Mesendoderm (in vitro differentiated cells): ENCODE data around the gene DCUN1D2.

Experiments used
- DNase-seq: peaks from one replicate; pipeline ENCODE4 v3.0.0; 2013
- H2AK5ac ChIP-seq: 2 replicates; pipeline ENCODE4 v1.6.1; 2013; ENCODE audit warnings: low read length, inconsistent platforms
- H2BK120ac ChIP-seq: 2 replicates; pipeline ENCODE4 v1.6.1; 2013; ENCODE audit warnings: low read depth, mild to moderate bottlenecking, low read length, moderate library complexity, mixed read lengths
- H2BK15ac ChIP-seq: replicated peaks from 2 replicates; pipeline ENCODE4 v1.6.1; 2013; ENCODE audit warnings: low read depth, mild to moderate bottlenecking, moderate library complexity
- H2BK5ac ChIP-seq: 2 replicates; pipeline ENCODE4 v1.6.1; 2013; ENCODE audit warnings: low read length, inconsistent platforms
- H3K18ac ChIP-seq: 2 replicates; pipeline ENCODE4 v1.6.1; 2013; ENCODE audit warnings: mild to moderate bottlenecking, low read length, mixed read lengths
- H3K23ac ChIP-seq: one replicate; pipeline ENCODE4 v1.6.1; 2013; ENCODE audit warnings: low read length
- H3K27ac ChIP-seq: 2 replicates; pipeline ENCODE4 v1.5.1; 2013; ENCODE audit warnings: low read depth, mild to moderate bottlenecking, inconsistent platforms, low read length, moderate library complexity
- H3K27me3 ChIP-seq: 2 replicates; pipeline ENCODE4 v1.6.1; 2013; ENCODE audit warnings: low read length, control low read depth, mild to moderate bottlenecking, inconsistent platforms; ENCODE audit not compliant: insufficient read depth, poor library complexity
- H3K36me3 ChIP-seq: 2 replicates; pipeline ENCODE4 v1.6.1; 2013; ENCODE audit warnings: low read length, inconsistent platforms; ENCODE audit not compliant: control insufficient read depth, insufficient read depth
- H3K4ac ChIP-seq: one replicate; pipeline ENCODE4 v1.6.1; 2013; ENCODE audit warnings: low read depth, mild to moderate bottlenecking, low read length, moderate library complexity
- H3K4me1 ChIP-seq: 2 replicates; pipeline ENCODE4 v1.6.1; 2013; ENCODE audit warnings: low read depth, low read length, inconsistent platforms; ENCODE audit not compliant: control insufficient read depth
- H3K4me2 ChIP-seq: 2 replicates; pipeline ENCODE4 v1.6.1; 2013; ENCODE audit warnings: low read length
- H3K4me3 ChIP-seq: 2 replicates; pipeline ENCODE4 v1.5.1; 2013; ENCODE audit warnings: mild to moderate bottlenecking, low read length
- H3K56ac ChIP-seq: one replicate; pipeline ENCODE4 v1.6.1; 2013; ENCODE audit warnings: low read length
- H3K79me1 ChIP-seq: 2 replicates; pipeline ENCODE4 v1.6.1; 2013; ENCODE audit warnings: low read length, inconsistent platforms
- H3K79me2 ChIP-seq: 2 replicates; pipeline ENCODE4 v1.6.1; 2013; ENCODE audit warnings: mild to moderate bottlenecking, low read length; ENCODE audit not compliant: control insufficient read depth, insufficient read depth
- H3K9ac ChIP-seq: 2 replicates; pipeline ENCODE4 v1.6.1; 2013; ENCODE audit warnings: low read length, inconsistent platforms
- H4K5ac ChIP-seq: one replicate; pipeline ENCODE4 v1.6.1; 2013; ENCODE audit warnings: low read length
- H4K8ac ChIP-seq: one replicate; pipeline ENCODE4 v1.6.1; 2013; ENCODE audit warnings: low read depth, mild to moderate bottlenecking, control low read depth, low read length, moderate library complexity
- WGBS: extraction: QIAGEN DNeasy Blood & Tissue Kit; methylation state at CpG from one replicate; pipeline ENCODE4 v1.1.7; 2013; ENCODE audit warnings: low lambda C conversion rate, missing lambda C conversion rate; ENCODE audit not compliant: insufficient coverage; ENCODE audit errors: extremely low coverage; 5-methylcytosine and 5-hydroxymethylcytosine counted together

The DCUN1D2 gene

DNA sequence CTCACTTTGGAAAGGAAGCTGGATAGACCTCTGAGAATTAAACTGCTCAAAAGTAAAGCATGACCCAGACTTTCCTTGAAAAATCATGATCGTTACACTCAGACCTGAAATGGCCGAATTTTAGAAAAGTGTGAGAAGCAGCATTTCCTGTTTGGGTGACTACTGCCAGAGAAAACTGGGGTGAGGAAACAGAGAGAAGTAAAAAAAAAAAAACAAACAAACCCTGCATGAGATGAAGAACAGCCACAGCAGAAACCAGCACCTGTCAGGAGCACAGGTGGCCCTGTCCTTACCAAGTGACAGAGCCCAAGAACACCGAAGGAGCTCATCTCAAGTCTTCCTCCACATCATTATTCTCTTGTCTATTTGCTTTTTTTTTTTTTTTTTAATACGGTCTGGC lies 25.2 kb downstream of the DCUN1D2 start:
- Histone ChIP-seq H2BK5ac (no peak overlapping the region), H3K56ac (no peak overlapping the region), H2BK120ac (no peak overlapping the region), H3K27me3 (no peaks in the 10 kb centered on the region), H4K8ac (no peak overlapping the region), H3K18ac (no peak overlapping the region), H3K4me3 (no peak overlapping the region), H4K5ac (no peak overlapping the region), H2BK15ac (no peak overlapping the region), H3K79me1 (peaks cover 4% of the 10 kb centered on the region), H3K27ac (no peak overlapping the region), H3K9ac (no peak overlapping the region), H3K4ac (no peak overlapping the region), H3K23ac (no peak overlapping the region), H3K4me1 (no peaks in the 10 kb centered on the region), H2AK5ac (no peak overlapping the region), H3K4me2 (no peak overlapping the region), H3K36me3 (peaks cover 3% of the 10 kb centered on the region), H3K79me2 (peaks cover 2% of the 10 kb centered on the region)
- no CpG with 5 or more reads among the region's 4 CpGs for WGBS
- no peak for DNase-seq

- Histone ChIP-seq H3K27me3 (no peaks in the 10 kb centered on the region), H3K27ac (no peak overlapping the region), H3K9ac (no peak overlapping the region), H3K4ac (no peak overlapping the region), H2BK120ac (no peak overlapping the region), H3K79me1 (peaks cover 4% of the 10 kb centered on the region), H2BK5ac (no peak overlapping the region), H4K5ac (no peak overlapping the region), H3K4me3 (no peak overlapping the region), H3K18ac (no peak overlapping the region), H2AK5ac (no peak overlapping the region), H3K36me3 (peaks cover 8% of the 10 kb centered on the region), H2BK15ac (no peak overlapping the region), H3K4me1 (no peaks in the 10 kb centered on the region), H3K56ac (no peak overlapping the region), H3K79me2 (peaks cover 2% of the 10 kb centered on the region), H4K8ac (no peak overlapping the region), H3K23ac (peak overlapping the region; percentile 57), H3K4me2 (no peak overlapping the region)
- DNase-seq, result no peak
- no CpG with 5 or more reads among the region's 16 CpGs for WGBS
These were observed 26.0 kb downstream of the DCUN1D2 start for GRCh38 chr13:113464476-113464875.

- Histone ChIP-seq H3K56ac (no peak overlapping the region), H3K4me3 (no peak overlapping the region), H2BK15ac (no peak overlapping the region), H2BK120ac (no peak overlapping the region), H4K8ac (no peak overlapping the region), H3K79me2 (no peaks in the 10 kb centered on the region), H3K4me1 (no peaks in the 10 kb centered on the region), H3K18ac (no peak overlapping the region), H3K9ac (no peak overlapping the region), H3K4me2 (no peak overlapping the region), H3K4ac (no peak overlapping the region), H3K27ac (no peak overlapping the region), H2AK5ac (no peak overlapping the region), H3K79me1 (no peaks in the 10 kb centered on the region), H3K36me3 (peaks cover 15% of the 10 kb centered on the region), H4K5ac (no peak overlapping the region), H3K23ac (no peak overlapping the region), H2BK5ac (no peak overlapping the region), H3K27me3 (no peaks in the 10 kb centered on the region)
- DNase-seq, result no peak
- WGBS, result no CpG with 5 or more reads among the region's 12 CpGs
These were observed 29.3 kb downstream of the DCUN1D2 start for GRCh38 chr13:113461022-113461751.

DNA sequence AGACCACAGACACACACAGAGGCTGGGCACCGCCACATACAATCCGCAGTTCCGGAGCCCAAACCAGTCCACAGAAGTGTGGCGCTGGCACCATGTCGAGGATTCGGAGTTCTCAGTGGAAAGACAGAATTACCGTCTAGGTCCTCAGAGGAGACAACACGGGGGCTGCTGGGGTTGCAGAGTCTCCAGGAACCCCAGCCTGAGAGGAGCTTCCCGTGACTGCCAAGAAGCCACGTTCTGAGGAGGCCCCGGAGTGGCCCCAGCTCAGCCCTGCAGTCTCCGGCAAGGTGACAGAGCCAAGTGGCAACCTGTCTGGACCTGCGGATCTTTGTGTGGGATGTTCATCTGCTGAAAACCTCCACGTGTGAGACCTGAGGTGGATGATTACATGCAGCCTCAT lies 29.9 kb downstream of the DCUN1D2 start:
- no peaks in the 10 kb centered on the region for H3K27me3 ChIP-seq
- no CpG with 5 or more reads among the region's 14 CpGs for WGBS
- H3K23ac ChIP-seq, result no peak overlapping the region
- H2BK120ac ChIP-seq, result no peak overlapping the region
- H3K36me3 ChIP-seq, result peaks cover 17% of the 10 kb centered on the region
- H3K9ac ChIP-seq, result no peak overlapping the region
- no peak overlapping the region for H2BK15ac ChIP-seq
- H2BK5ac ChIP-seq, result no peak overlapping the region
- no peak overlapping the region for H3K18ac ChIP-seq
- H3K27ac ChIP-seq, result no peak overlapping the region
- no peak overlapping the region for H3K56ac ChIP-seq
- no peak overlapping the region for H4K5ac ChIP-seq
- no peaks in the 10 kb centered on the region for H3K4me1 ChIP-seq
- no peak overlapping the region for H2AK5ac ChIP-seq
- no peak for DNase-seq
- H3K79me2 ChIP-seq, result no peaks in the 10 kb centered on the region
- no peaks in the 10 kb centered on the region for H3K79me1 ChIP-seq
- no peak overlapping the region for H3K4me3 ChIP-seq
- no peak overlapping the region for H3K4ac ChIP-seq
- H3K4me2 ChIP-seq, result no peak overlapping the region
- no peak overlapping the region for H4K8ac ChIP-seq

- no peak overlapping the region for H3K9ac ChIP-seq
- H3K79me1 ChIP-seq, result no peaks in the 10 kb centered on the region
- no CpG with 5 or more reads among the region's 14 CpGs for WGBS
- no peak overlapping the region for H3K27ac ChIP-seq
- no peak overlapping the region for H3K18ac ChIP-seq
- H3K4me3 ChIP-seq, result no peak overlapping the region
- no peak overlapping the region for H3K4ac ChIP-seq
- no peak overlapping the region for H2BK5ac ChIP-seq
- no peaks in the 10 kb centered on the region for H3K27me3 ChIP-seq
- no peak overlapping the region for H4K8ac ChIP-seq
- H3K56ac ChIP-seq, result no peak overlapping the region
- no peaks in the 10 kb centered on the region for H3K79me2 ChIP-seq
- no peak for DNase-seq
- no peak overlapping the region for H2BK15ac ChIP-seq
- no peak overlapping the region for H3K23ac ChIP-seq
- no peak overlapping the region for H2BK120ac ChIP-seq
- no peak overlapping the region for H3K4me2 ChIP-seq
- peaks cover 18% of the 10 kb centered on the region for H3K36me3 ChIP-seq
- H2AK5ac ChIP-seq, result no peak overlapping the region
- no peaks in the 10 kb centered on the region for H3K4me1 ChIP-seq
- H4K5ac ChIP-seq, result no peak overlapping the region
These were observed 30.4 kb downstream of the DCUN1D2 start for GRCh38 chr13:113460064-113460555.
